Astrocyte of the hippocampus (primary cell): Measurements from ENCODE around the gene SCGB2B2.
"Not testable (repeated sequence)": the region's sequence is repeated elsewhere in the genome, so short reads cannot be mapped to it uniquely, and the experiment has no call there.

Experiments used
- DNase-seq: peaks from one replicate; pipeline ENCODE4 v3.0.0; 2011; ENCODE audit warnings: low read depth, low spot score

The SCGB2B2 gene, protein sequence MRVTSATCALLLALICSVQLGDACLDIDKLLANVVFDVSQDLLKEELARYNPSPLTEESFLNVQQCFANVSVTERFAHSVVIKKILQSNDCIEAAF

DNA sequence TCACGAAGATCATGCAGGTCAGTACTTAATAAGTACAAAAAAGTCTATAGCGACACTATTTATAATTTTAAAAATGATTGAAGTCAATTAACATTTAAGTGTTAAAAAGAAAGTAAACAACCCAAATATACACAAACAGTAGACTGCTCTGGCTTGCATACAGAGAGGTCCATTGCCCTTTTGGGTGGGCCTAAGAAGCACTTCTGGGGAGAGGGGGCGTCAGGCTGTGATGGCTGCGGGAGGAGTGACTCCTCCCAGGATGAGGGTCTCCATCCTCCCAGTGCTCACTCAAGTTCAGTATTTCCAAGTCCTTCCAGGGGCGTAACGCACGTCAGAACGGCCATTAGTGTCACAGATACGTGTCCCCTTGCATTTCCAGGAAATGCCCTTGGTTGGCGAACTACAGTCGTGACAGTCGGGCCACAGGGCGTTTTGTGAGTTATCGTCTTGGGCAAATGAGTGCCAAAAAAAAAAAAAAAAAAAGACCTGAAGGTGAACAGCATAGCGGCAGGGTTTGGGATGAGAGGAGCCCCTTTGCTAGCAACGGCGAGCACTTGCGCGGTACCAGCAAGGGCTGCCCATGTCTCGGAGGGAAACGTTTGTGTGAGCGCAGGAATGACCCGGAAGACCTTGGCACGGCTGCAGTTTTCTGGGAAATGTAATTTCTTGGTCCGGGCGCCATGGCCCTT lies at the start of gene SCGB2B2:
SCGB2B2 (minus strand) TSS at position 463 of the 689 bp plus-strand sequence. CDS start 82,596 bp downstream, outside the sequence.
- no peak for DNase-seq

DNA sequence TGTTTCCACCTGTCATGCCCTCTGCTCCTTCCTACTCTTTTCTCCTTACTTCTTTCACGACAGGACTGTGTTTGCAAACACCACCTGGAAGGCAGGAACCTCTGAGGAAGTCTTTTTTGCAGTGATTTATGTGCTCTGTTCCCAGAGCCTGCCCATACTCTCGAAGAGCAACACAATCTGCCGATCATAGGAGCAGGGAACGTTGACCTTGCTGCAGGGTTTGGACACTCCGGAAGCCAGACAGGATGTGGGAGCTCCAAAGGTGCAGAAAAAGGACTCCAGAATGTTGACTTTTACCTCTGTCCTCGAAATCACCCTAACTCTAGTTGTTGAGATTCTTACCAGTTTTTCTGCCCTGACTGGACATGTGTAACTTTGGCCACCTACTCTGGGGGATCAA lies 48.4 kb upstream of the SCGB2B2 start:
- DNase-seq, result no peak

DNA sequence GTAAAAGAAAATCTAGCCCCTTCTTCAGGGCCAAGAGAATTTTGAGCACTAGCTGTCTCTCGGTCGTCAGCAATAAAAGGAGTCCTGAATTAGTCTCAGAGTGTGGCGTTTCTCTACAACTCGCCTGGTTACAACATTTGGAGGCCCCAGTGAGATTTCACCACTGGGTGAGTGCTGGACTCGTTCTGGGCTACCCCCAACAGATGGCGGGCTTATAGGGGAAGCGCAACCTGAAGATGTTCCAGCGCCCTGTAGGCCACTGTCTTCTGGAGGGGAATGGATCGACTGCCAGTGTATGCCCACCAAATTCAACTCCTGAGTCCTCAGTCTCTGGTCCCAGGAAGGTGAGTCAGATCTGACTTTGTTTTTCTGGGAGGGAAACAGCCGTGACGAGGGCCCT lies 45.4 kb upstream of the SCGB2B2 start:
- DNase-seq, result no peak

DNA sequence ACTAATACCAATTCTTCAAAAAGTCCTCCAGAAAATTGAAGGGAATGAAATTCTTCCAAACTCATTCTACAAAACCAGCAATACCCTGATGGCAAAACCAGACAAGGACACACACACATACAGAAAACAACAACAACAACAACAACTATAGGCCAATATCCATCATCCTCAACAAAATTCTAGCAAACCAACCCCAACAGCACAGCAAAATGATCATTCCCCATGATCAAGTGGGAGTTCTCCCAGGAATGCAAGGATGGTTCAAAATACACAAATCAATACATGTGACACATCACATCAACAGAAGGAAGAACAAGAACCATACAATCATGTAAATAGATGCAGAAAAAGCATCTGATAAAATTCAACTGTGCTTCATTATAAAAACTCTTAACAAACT lies 38.4 kb upstream of the SCGB2B2 start:
- no peak for DNase-seq

DNA sequence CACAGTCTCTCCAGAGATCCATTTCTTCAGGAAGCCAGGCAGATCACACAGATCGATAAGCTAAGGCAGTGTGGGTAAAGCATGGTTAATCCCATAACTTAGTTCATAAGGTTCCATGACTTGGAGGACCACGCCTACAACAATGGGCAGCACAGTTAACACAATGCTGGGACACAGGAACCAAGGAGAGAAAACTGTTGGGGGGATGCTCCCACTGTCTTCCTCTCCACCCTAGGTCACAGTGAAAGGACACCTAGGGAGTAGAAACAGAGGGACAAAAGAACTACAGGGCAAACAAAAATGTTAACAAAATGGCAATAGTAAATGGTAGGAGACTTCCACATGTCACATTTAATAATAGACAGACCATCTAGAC lies 36.3 kb upstream of the SCGB2B2 start:
- no peak for DNase-seq

DNA sequence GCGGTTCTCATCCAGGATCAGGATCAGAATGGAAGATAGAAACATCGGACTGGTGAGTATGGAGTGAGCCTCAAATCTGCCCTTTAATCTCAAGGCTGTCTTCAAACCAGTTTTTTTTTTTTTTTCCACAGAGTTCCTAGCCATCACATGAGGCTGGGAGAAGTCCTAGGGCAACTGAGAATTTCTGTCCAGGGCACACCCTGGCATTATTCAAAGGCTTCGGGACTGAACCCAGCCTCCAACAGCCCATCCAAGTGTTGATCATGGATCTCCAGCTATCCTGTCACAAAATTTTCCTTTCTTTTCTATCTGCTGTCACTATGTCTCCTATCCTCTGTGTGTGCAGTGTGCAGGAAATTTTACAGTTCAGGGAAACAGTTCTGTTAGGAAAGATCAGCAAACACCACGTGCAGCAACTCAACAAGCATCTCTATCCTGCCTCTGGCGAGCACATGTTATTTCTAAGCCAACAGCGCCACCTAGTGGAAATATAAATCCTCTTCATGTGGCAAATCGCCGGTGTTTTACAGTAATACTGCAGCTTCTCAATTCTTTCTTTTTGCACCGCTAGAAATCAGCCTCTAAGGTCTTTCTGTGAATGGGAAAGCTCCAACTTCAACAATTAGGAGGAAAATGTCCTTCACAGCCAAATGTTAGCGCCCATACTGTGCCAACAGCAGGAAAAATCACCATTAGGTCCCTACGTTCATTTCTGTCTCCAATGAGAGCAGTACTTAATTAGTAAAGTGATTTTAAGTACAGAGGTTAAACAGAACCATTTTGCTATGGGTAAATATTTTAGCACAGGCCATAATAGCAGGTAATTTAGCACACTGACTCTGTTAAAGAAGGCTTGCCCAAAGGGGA lies 35.7 kb upstream of the SCGB2B2 start:
- peak; percentile 82 for DNase-seq

DNA sequence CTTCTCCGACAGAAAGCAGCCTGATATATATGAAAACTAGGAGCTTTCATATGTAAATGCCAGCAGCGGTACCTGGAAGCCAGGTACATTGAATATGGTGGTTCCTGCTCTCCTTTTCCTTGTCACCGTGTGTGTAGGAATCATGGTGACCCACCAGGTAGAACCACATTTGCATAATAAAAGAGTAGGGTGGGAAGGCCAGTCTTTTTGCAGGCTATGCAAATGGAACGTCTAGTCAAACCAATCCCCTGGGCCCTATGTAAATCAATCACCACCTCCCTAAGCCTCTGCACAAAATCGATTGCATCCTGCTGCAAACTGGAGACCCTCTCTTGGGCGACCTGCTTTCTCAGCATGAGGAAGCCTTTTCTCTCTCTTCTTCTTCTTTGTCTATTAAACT lies 34.9 kb upstream of the SCGB2B2 start:
- DNase-seq, result no peak

DNA sequence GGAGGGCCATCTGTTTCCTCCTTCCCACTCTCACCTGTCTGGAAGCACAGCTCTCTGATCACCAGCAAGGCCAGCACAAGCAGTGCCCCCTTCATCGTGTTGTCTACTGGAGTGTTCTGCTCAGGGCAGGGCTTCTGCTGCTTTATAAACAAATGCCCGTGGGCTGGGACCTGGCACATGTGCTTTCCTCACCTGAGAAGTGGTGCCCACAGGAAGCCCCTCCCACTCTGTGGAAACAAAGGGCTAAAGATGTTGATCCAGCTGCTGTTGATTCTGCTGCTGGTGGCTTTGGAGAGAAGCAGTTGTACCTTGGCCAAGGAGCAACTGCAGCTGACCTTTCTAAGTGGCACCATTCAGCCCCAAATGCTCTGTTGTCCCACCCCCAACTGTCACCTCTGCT lies 30.7 kb upstream of the SCGB2B2 start:
- no peak for DNase-seq

DNA sequence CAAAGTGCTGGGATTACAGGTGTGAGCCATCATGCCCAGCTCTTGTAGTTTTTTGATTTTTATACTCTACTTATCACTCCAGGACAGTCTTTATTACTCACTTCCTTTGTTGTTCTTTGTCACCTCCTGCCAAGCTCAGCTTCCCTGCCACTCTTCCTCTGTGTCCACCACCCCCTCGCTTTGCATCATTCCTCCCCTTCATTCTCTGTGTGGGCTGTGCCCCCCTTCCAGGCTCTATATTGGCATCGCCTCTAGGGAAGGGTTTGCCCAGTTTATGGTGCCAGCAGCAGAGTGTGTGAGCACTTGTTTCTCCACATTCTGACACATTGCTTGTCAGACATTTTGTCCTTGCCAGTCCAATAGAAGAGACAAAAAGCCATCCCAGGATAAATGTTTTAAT lies 15.6 kb upstream of the SCGB2B2 start:
- DNase-seq, result no peak

DNA sequence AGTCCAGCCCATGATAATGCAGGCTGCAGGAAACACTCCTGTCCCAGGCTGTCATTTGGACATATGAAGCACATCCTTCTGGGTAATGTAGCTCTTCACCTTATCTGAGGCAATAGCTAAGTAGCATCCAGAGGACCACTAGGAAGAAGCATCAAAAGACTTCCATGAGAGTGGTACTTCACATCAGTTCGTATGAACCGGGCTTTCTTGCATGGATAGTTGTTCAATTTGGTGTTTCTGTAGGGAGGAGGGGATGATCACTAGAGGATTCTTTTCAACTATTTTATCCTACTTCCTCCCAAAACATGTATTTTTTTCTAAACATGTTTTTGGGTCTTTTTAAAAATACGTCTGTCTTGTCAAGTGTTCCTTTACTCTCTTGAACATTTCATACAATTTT lies 13.4 kb upstream of the SCGB2B2 start:
- no peak for DNase-seq

DNA sequence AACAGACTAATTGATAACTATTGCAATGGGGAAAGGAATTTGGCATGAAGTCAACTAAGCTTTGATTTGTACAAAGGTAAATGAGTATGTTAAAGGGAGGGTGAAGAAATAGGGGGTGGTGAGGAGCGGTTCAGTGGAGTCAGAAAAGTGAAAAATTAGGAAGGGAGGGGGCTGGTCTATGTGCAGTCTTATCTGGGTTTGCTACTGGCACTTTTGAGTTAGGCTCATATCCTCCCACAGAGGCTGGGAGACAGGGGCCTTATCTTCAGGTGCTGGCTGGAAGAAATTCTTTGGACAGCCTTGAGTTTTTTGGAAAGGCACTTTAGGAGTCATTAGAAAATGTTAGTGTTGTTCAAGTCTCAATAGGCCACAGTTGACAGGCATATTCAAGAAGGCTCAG lies 11.6 kb upstream of the SCGB2B2 start:
- no peak for DNase-seq

DNA sequence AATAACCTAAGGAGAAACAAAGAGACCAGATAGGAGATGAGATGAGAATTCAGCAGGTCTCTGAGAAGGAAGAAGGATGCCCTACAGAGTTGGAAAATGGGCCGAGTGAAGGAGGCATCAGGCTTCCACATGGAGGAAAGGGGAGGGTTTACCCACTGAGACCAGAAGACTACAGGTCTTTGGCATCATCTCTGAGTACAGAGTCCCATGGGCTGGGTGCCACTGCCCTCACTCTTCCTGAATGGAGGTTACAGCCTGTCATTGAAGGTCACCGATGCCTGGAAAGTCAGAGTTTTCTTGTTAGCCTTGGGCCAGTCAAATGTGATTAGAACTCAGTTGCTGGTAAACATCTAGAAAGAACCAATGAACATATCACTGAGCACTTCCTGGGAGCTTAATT lies 10.4 kb upstream of the SCGB2B2 start:
- DNase-seq, result no peak

DNA sequence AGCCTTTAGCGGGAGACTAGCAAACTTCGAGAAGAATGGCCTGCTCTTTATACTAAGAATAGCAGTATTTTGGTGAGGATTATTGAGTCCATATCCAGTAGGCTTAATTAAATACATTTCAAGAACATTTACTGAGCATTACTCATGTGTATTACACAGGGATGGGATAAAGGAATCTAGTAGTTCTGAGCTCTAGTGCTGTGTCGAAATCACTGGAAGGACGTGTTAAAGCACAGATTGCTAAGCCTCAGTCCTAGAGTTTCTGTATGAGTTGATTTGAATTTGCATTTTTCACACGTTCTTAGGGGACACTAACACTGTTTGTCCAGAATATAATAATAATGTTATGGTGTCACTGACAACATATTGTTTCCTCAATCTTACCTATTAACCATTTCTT lies 9.5 kb upstream of the SCGB2B2 start:
- DNase-seq, result no peak

DNA sequence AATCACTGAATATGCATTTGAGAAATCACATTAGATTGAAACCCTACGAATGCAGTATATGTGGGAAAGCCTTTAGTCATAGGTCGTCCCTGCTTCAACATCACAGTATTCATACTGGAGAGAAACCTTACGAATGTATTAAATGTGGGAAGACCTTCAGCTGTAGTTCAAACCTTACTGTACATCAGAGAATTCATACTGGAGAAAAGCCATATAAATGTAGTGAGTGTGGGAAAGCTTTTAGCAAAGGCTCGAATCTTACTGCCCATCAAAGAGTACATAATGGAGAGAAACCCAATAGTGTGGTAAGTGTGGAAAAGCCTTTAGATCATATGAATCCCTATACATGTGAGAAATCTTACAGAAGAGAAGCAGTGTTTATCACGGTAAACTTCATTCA lies 8.3 kb upstream of the SCGB2B2 start:
- not testable (repeated sequence) for DNase-seq

DNA sequence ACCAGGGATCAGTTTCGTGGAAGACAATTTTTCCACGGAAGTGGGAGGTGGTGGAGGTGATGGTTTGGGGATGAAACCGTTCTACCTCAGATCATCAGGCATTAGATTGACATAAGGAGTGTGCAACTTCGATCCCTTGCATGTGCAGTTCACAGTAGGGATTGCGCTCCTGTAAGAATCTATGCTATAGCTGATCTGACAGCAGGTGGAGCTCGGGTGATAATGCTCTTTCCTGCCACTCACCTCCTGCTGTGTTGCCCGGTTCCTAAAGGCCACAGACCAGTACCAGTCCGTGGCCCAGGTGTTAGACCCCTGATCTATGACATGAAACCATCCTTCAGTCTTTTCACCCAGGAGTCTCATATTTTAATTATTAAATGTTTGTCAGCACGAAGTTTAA lies 4.5 kb upstream of the SCGB2B2 start:
- no peak for DNase-seq

DNA sequence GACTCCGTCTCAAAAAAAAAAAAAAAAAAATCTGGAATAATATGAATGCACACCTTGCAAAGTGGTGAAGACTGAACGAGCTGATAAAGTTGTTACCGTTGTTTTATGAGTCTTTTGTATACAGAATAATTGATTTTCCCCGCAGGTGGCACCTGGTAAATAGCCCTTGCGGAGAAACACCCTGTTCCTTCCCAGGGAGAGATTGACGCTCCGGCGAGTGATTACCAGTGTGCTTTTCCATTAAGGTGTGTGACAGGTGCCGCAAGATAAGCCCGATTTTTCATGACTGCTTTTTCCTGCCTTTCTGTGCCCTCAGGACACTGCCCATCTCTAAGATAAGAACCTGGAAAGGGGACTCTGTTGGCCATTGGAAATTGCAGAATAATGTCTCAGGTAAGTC lies 1.5 kb upstream of the SCGB2B2 start:
- no peak for DNase-seq

DNA sequence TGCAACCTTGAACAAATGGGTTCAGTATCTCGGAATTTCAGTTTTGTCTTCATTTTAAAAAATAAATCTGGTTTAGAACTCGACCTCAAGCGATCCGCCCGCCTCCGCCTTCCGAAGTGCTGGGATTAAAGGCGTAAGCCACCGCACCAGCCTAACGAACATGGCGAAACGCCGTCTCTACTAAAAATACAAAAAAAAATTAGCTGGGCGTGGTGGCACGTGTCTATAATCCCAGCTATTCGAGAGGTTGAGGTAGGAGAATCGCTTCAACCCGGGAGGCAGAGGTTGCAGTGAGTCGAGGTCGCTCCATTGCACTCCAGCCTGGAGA lies 1.1 kb upstream of the SCGB2B2 start:
- no peak for DNase-seq

DNA sequence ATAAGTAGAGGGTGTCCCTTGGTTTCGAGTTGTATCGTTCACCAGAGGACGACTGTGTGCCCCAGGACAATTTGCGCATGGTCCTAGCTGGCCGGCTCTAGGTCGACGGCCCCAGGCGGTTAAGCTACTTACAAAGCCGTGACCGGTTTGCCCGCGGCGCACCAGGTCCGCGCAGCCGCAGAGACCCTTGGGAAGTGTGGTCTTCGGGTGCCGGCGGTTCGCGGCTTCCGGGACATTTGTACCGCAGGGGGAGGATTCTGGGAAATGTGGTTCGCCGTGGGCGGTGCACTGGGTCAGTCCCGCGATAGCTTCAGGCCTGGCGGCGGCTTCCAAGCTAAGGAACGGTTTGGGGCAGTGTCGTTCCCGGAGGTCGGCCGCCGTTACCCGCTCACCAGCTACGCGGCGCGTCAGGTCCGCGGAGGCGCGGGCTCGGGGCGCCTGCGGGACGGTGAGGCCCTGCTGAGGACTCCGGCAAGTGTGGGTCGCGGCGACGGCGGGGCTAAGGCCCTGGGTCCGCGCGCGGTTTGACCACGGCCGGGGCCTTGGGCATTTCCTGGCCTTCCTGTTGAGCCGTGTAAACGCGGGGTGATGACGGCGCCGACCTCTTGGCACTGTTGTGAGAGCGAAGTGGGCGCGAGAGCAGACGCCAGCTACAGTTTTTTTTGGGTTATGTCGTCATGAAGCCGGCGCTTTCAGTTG lies 576 bp upstream of the SCGB2B2 start, which contains the start of gene ZNF302:
ZNF302 (plus strand) TSS at position 293 of the 699 bp plus-strand sequence. CDS start 1,127 bp downstream, outside the sequence.
- DNase-seq, result peak; percentile 99

DNA sequence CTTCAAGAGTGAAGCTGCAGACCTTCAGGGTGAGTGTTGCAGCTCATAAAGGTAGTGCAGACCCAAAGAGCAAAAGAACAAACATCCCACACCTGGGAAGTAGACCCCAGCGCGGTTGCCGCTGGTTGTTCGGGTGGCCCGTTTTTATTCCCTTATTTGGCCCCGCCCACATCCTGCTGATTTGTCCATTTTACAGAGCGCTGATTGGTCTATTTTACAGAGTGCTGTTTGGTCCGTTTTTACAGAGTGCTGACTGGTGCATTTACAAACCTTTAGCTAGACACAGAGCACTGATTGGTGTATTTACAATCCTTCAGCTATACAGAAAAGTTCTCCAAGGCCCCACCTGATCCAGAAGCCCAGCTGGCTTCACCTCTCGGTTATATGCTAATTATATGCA lies 1.0 kb downstream of the SCGB2B2 start:
- DNase-seq, result no peak

DNA sequence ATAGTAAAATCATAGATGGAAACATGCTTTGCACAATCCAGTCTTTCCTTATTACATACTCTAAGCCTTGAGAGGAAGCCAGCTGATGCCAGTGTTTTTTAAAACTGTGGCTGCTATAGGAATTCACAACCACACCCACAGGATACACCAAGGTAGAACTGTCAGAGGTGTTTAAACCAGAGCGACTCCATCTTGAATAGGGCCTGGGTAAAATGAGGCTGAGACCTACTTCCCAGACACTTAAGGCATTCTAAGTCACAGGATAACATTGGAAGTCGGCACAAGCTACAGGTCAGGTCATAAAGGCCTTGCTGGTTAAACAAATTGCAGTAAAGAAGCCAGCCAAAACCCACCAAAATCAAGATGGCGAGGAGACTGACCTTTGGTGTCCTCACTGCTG lies 1.7 kb downstream of the SCGB2B2 start:
- no peak for DNase-seq

DNA sequence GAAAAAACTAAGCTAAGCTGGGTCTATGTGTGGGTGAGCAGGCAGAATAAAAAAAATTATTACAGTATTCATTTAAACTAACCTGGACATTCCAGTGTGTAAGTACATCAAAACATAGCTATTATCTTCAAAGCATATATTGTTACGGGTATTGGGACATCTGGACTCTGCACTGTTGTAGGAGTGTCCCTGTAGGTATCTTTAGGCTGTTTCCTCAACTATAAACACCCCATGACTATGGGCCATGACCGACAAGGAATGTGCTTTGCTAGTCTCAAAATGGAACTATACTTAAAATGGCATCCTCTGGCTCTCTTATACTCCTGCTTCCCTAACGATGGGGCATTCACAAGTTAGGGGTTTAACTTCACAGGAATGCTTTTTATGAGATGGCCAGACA lies 3.4 kb downstream of the SCGB2B2 start:
- DNase-seq, result no peak

DNA sequence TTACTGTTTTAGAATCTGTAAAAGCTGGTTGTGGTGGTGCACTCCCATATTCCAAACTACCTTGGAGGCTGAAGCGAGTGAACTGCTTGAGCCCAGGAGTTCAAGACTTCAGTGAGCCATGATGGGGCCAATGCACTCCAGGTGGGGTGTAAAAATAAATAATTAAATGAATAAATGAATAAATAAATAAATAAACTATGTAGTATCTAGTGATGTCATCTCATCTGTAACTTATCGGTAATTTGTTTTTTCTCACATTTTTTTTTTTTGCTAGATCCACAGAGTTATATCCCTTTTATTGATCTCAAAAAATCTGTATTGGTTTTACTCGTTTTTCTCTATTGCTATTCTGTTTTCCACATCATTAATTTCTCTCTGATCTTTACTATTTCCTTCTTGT lies 5.0 kb downstream of the SCGB2B2 start:
- no peak for DNase-seq
